ENCODE results near the gene RECQL5.

GRCh38 chr17:75625813-75626486 lies 41.0 kb downstream of the RECQL5 start:
- TF ChIP-seq CTCF (IDR thresholded peaks at IDR 0.05) (peak; percentile 93), POLR2AphosphoS5 (IDR thresholded peaks at IDR 0.05; ENCODE audit: low read depth, low read length) (no peak)
